ENCODE results near the gene ALPG. TPM values are rescaled to one million over a fixed set of nuclear protein-coding genes. Genes with fewer than 3 reads are reported as not detected.

The ALPG gene
- total RNA-seq, 1 experiment from 2014 or later = 65.3 TPM

DNA sequence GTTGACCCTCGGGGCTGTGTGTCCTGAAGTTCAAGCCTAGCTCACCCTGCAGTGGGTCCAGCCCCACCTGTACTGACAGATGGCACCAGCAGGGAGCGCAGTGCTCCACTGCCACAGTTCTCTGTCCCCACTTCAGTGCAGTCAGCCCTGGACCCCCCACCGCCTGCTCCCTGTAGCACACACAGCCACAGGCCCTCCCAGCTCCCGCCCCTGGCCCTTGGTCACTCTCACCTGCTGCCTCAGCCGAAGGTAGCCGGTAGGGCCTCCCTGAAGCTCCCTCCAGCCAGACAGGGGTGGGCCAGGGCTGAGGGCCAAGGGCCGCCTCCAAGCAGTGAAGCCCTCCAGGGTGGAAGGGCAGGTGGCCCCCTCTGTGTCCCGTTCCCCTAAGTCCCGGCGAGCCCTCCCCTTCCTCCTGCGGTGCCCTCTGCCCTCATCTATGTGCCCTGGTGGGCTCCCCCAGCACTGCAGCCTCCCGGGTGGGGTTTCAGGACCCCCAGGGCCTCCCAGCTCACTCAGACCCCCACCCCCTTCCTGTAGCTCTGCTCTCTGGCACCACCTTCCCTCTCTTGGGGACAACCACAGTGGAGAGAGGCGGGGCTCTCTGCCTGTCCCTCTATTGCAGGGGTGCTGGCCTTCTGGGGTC lies 38.9 kb upstream of the ALPG start:
- POLR2A ChIA-PET = interaction anchor here (0.7 kb wide), 1 partner anchor 10 kb away, joined by 3 read pairs; no protein-coding TSS in a partner anchor
- DNase-seq (ENCODE audit: low read depth, low spot score) = no peak
- BruUV-seq (replicated peaks) = no TSS peak
- Histone ChIP-seq H3K27me3 (ENCODE audit: control insufficient read depth, insufficient read depth, low read length) (no peaks in the 10 kb centered on the region), H3K4me1 (ENCODE audit: control insufficient read depth, insufficient read depth, low read length) (peaks cover 12% of the 10 kb centered on the region), H3K9me3 (ENCODE audit: control insufficient read depth, insufficient read depth, low read depth, low read length) (no peaks in the 10 kb centered on the region), H3K27ac (ENCODE audit: low read length) (peak overlapping the region; percentile 69), H3K36me3 (ENCODE audit: control insufficient read depth, insufficient read depth, low read length) (no peaks in the 10 kb centered on the region), H3K4me3 (ENCODE audit: low read depth in 2 of 2, low read length in 2 of 2) (no peak overlapping the region)
- ATAC-seq = peak; percentile 29; the same call in 1 of the 2 replicates
- intact Hi-C loops (cut with micrococcal nuclease; ENCODE audit: unreplicated experiment) (no loop called here), in situ Hi-C loops (cut with HindIII; ENCODE audit: low pct_unique_long_range_greater_than_20kb, low sequenced_read_pairs) (no loop called here)
- TF ChIP-seq POLR2AphosphoS5 (IDR thresholded peaks at IDR 0.05; ENCODE audit: low read depth, low read length) = no peak
- TF ChIP-seq, protein P1, sequence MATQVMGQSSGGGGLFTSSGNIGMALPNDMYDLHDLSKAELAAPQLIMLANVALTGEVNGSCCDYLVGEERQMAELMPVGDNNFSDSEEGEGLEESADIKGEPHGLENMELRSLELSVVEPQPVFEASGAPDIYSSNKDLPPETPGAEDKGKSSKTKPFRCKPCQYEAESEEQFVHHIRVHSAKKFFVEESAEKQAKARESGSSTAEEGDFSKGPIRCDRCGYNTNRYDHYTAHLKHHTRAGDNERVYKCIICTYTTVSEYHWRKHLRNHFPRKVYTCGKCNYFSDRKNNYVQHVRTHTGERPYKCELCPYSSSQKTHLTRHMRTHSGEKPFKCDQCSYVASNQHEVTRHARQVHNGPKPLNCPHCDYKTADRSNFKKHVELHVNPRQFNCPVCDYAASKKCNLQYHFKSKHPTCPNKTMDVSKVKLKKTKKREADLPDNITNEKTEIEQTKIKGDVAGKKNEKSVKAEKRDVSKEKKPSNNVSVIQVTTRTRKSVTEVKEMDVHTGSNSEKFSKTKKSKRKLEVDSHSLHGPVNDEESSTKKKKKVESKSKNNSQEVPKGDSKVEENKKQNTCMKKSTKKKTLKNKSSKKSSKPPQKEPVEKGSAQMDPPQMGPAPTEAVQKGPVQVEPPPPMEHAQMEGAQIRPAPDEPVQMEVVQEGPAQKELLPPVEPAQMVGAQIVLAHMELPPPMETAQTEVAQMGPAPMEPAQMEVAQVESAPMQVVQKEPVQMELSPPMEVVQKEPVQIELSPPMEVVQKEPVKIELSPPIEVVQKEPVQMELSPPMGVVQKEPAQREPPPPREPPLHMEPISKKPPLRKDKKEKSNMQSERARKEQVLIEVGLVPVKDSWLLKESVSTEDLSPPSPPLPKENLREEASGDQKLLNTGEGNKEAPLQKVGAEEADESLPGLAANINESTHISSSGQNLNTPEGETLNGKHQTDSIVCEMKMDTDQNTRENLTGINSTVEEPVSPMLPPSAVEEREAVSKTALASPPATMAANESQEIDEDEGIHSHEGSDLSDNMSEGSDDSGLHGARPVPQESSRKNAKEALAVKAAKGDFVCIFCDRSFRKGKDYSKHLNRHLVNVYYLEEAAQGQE (IDR thresholded peaks at IDR 0.05; ENCODE audit: insufficient read depth in 1 of 2, low read depth in 2 of 2, low read length in 1 of 2) = no peak
- no peak for TF ChIP-seq TCF7L2 (IDR thresholded peaks at IDR 0.05; ENCODE audit: low read depth, low read length)
- TF ChIP-seq, protein P2, sequence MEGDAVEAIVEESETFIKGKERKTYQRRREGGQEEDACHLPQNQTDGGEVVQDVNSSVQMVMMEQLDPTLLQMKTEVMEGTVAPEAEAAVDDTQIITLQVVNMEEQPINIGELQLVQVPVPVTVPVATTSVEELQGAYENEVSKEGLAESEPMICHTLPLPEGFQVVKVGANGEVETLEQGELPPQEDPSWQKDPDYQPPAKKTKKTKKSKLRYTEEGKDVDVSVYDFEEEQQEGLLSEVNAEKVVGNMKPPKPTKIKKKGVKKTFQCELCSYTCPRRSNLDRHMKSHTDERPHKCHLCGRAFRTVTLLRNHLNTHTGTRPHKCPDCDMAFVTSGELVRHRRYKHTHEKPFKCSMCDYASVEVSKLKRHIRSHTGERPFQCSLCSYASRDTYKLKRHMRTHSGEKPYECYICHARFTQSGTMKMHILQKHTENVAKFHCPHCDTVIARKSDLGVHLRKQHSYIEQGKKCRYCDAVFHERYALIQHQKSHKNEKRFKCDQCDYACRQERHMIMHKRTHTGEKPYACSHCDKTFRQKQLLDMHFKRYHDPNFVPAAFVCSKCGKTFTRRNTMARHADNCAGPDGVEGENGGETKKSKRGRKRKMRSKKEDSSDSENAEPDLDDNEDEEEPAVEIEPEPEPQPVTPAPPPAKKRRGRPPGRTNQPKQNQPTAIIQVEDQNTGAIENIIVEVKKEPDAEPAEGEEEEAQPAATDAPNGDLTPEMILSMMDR (IDR thresholded peaks at IDR 0.05) = peak; percentile 63; the same call in 1 of the 2 replicates
- CTCF ChIA-PET = interaction anchor here (0.9 to 3.3 kb wide), 4 partner anchors 17 to 72 kb away, joined by 3 to 19 read pairs (median 4); no protein-coding TSS in a partner anchor

DNA sequence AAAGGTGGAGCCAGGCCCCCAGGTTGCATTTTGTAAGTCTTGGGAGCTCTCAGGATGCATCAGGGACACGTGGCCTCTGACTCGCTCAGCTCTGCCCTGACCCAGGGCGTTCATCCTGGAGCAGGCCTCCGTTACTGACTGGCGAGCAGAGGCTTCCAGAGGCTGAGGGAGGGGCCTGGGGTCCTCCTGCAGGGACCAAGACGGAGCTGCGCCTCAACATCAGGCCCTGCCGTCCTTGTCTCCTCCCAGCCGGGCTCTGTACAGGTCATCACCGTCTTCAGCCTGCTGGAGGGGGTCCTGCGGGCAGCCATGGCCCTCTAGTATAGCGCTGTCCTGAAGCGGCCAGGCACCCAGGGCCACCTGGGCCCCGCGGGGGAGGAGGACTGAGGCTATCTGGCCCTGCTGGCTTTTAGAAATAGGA lies 38.3 kb upstream of the ALPG start:
- TF ChIP-seq, protein P1 (IDR thresholded peaks at IDR 0.05; ENCODE audit: insufficient read depth in 1 of 2, low read depth in 2 of 2, low read length in 1 of 2) = no peak
- TF ChIP-seq TCF7L2 (IDR thresholded peaks at IDR 0.05; ENCODE audit: low read depth, low read length) = no peak
- TF ChIP-seq, protein P2 (IDR thresholded peaks at IDR 0.05) = no peak
- TF ChIP-seq POLR2AphosphoS5 (IDR thresholded peaks at IDR 0.05; ENCODE audit: low read depth, low read length) = no peak
- no peak for TF ChIP-seq SIN3A (IDR thresholded peaks at IDR 0.05; ENCODE audit: borderline replicate concordance, insufficient read depth, low read depth, low read length)
- H3K27me3 ChIP-seq (ENCODE audit: control insufficient read depth, insufficient read depth, low read length) = no peaks in the 10 kb centered on the region
- ATAC-seq = peak; percentile 36; the same call in 1 of the 2 replicates
- H3K27ac ChIP-seq (ENCODE audit: low read length) = peak overlapping the region; percentile 45
- ChIA-PET POLR2A (interaction anchor here (0.7 kb wide), 1 partner anchor 10 kb away, joined by 3 read pairs; no protein-coding TSS in a partner anchor), CTCF (interaction anchor here (3.3 kb wide), 1 partner anchor 71 kb away, joined by 19 read pairs; no protein-coding TSS in a partner anchor)
- H3K9me3 ChIP-seq (ENCODE audit: control insufficient read depth, insufficient read depth, low read depth, low read length) = no peaks in the 10 kb centered on the region
- intact Hi-C loops (cut with micrococcal nuclease; ENCODE audit: unreplicated experiment) (no loop called here), in situ Hi-C loops (cut with HindIII; ENCODE audit: low pct_unique_long_range_greater_than_20kb, low sequenced_read_pairs) (no loop called here)
- no peak for DNase-seq (ENCODE audit: low read depth, low spot score)
- no peaks in the 10 kb centered on the region for H3K36me3 ChIP-seq (ENCODE audit: control insufficient read depth, insufficient read depth, low read length)
- H3K4me3 ChIP-seq (ENCODE audit: low read depth in 2 of 2, low read length in 2 of 2) = no peak overlapping the region
- peaks cover 12% of the 10 kb centered on the region for H3K4me1 ChIP-seq (ENCODE audit: control insufficient read depth, insufficient read depth, low read length)
- BruUV-seq (replicated peaks) = no TSS peak
